Measurements from ENCODE around the gene ESPN. TPM values are rescaled to one million over a fixed set of nuclear protein-coding genes. Genes with fewer than 3 reads are reported as not detected.

ESPN gene
- polyA plus RNA-seq, 4 donors: 83.5 to 356 (median 285) TPM

DNA sequence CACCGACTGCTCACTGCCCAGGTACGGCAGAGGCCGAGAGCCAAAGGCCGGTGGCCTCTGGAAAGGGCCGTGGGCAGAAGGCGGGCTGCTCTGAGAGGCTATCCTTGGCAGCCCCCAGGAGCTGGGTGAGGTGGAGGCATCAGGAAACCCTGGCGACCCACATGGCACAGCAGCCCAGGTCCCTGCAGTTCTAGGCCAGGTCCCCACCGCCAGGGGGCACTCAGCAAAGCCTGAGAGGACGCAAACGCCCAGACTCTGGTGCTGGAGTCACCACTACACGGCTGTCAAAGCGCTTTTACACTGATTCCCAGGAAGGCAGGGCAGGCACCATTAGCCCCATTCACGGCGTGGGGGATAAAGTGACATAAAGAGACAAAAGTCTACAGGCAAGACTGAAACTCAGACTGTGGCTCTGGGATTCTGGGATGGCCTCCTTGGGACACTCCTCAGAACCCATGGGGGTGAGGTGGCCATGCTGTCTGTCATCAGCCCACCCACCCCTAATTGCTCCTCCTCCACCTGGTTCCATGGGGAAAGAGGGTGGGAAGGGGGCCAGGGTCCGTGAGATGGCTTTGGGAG, 61.9 kb downstream of the ESPN start:
- Histone ChIP-seq H3K4me1 (ENCODE audit: control insufficient read depth in 3 of 3, insufficient read depth in 2 of 3, low read depth in 1 of 3, low read length in 2 of 3) (peaks cover 0 to 41% (median 0%) of the 10 kb centered on the region in 3 donors), H3K27ac (ENCODE audit: low read depth in 1 of 3, low read length in 2 of 3) (no peak overlapping the region), H3K27me3 (ENCODE audit: control insufficient read depth in 3 of 3, insufficient read depth in 3 of 3, low read length in 3 of 3) (peaks cover 0 to 13% (median 7%) of the 10 kb centered on the region in 3 donors), H3K9me3 (ENCODE audit: control insufficient read depth in 2 of 2, insufficient read depth in 1 of 2, low read depth in 1 of 2, low read length in 1 of 2) (no peaks in the 10 kb centered on the region), H3K4me3 (ENCODE audit: low read depth in 1 of 3, low read length in 3 of 3) (peak overlapping the region in 1 of 3 donors; percentile 41), H3K36me3 (ENCODE audit: control insufficient read depth in 3 of 3, insufficient read depth in 2 of 3, low read depth in 1 of 3, low read length in 3 of 3) (no peaks in the 10 kb centered on the region)
- WGBS, 3 donors: 0 to 5% (median 2%) methylated on average over 15 of the region's 15 CpGs
- peak; percentile 87 to 92 for DNase-seq
- no peak for FAIRE-seq

DNA sequence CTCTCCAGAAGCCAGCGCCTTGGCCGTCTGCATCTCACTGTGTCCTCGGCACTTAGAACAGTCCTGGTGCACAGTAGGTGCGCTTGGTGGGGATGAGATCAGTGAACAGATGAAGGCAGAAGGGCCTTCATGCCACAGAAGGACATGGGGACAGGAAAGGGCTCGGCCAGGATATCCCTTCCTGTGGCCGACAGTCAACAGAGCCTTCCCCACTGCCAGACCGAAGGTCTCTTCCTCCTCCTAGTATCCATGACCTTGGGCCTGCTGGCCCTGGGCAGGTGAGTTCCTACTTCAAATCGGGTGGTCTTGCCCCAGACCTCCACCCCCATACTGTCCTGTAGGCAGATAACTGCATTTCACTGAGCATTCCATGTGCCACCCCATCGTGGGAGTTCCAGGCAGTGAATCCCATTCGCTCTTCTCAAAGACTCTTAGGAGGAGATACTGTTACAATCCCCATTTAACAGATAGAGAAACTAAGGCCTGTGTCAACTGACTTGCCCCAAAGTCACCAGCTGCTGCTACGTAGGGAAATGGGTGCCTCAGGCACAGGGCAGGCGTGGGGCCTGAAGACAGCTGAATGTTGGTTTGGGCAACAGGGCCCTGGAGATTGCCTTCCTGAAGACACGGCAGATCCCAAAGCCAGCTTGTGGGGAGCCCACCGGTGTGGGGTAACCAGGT, 63.4 kb downstream of the ESPN start:
- Histone ChIP-seq H3K27me3 (ENCODE audit: control insufficient read depth in 3 of 3, insufficient read depth in 3 of 3, low read length in 3 of 3) (peaks cover 0 to 13% (median 7%) of the 10 kb centered on the region in 3 donors), H3K9me3 (ENCODE audit: control insufficient read depth in 2 of 2, insufficient read depth in 1 of 2, low read depth in 1 of 2, low read length in 1 of 2) (no peaks in the 10 kb centered on the region), H3K4me3 (ENCODE audit: low read depth in 1 of 3, low read length in 3 of 3) (no peak overlapping the region), H3K36me3 (ENCODE audit: control insufficient read depth in 3 of 3, insufficient read depth in 2 of 3, low read depth in 1 of 3, low read length in 3 of 3) (no peaks in the 10 kb centered on the region), H3K4me1 (ENCODE audit: control insufficient read depth in 3 of 3, insufficient read depth in 2 of 3, low read depth in 1 of 3, low read length in 2 of 3) (peaks cover 0 to 40% (median 0%) of the 10 kb centered on the region in 3 donors), H3K27ac (ENCODE audit: low read depth in 1 of 3, low read length in 2 of 3) (no peak overlapping the region)
- DNase-seq (no peak), FAIRE-seq (no peak)
- WGBS, 3 donors: 83 to 89% (median 85%) methylated on average over 14 of the region's 14 CpGs

DNA sequence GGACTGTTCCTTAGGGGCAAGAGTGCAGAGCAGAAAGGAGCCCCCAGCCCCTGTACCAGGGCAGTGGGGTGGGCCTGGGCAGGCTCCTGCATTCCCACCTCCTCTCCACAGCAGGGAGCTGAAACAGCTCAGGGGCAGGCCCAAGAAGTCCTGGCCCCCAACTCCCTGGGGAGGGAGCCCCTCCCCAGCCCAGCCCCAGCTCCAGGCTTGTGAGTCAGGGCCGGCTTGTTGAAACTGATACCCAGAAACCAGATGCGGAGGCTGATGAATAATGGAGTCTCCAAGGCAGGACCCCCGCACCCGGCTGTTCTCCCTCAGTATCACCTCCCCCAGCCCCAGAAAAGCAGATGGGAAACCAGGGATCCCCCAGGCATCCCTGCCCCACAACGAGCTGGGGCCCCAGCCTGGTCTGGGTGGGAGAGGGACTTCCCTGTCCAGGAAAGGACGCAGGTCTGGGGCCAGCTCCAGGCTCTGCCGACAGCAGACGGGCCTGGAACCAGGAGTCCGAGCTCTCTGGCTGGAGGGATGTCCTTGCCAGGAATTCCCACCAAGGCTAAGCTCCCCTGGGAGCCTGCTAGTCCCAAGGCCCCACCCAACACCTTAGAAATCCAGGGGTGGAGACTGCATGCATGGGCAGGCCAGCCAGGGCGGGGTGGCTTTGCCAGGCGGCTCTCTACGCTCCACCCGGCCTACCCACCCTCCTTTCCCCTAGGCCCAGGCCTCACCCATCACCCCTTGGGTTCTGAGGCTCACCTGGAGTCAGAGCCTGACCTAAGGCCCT, 64.2 kb downstream of the ESPN start:
- Histone ChIP-seq H3K27ac (ENCODE audit: low read depth in 1 of 3, low read length in 2 of 3) (no peak overlapping the region), H3K9me3 (ENCODE audit: control insufficient read depth in 2 of 2, insufficient read depth in 1 of 2, low read depth in 1 of 2, low read length in 1 of 2) (no peaks in the 10 kb centered on the region), H3K4me3 (ENCODE audit: low read depth in 1 of 3, low read length in 3 of 3) (no peak overlapping the region), H3K27me3 (ENCODE audit: control insufficient read depth in 3 of 3, insufficient read depth in 3 of 3, low read length in 3 of 3) (peaks cover 0 to 13% (median 7%) of the 10 kb centered on the region in 3 donors), H3K4me1 (ENCODE audit: control insufficient read depth in 3 of 3, insufficient read depth in 2 of 3, low read depth in 1 of 3, low read length in 2 of 3) (peaks cover 0 to 34% (median 0%) of the 10 kb centered on the region in 3 donors), H3K36me3 (ENCODE audit: control insufficient read depth in 3 of 3, insufficient read depth in 2 of 3, low read depth in 1 of 3, low read length in 3 of 3) (no peaks in the 10 kb centered on the region)
- DNase-seq (peak; percentile 24 to 46), FAIRE-seq (no peak)
- WGBS, 3 donors: 62 to 76% (median 70%) methylated on average over 13 of the region's 13 CpGs

DNA sequence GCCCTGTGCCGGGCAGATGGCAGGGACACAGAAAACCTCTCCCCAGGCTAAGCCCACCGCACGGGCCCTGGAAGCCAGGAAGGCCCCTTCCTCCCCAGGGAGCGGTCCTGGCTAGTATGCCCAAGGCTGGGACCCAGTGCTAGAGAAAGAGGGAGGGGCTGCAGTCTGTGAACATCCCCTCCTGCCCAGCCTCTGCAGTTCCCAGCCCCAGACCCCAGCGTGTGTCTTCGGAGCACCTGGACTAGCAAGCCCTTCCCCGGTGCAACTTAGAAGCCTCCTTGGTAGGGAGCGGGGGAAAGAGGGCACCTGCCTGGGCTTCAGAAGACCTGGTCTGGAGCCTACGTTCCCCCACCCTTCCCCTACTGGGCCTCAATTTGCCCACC, 64.8 kb downstream of the ESPN start:
- WGBS, 3 donors: 54 to 76% (median 68%) methylated on average over 9 of the region's 9 CpGs
- H3K4me3 ChIP-seq (ENCODE audit: low read depth in 1 of 3, low read length in 3 of 3): no peak overlapping the region
- FAIRE-seq: no peak

DNA sequence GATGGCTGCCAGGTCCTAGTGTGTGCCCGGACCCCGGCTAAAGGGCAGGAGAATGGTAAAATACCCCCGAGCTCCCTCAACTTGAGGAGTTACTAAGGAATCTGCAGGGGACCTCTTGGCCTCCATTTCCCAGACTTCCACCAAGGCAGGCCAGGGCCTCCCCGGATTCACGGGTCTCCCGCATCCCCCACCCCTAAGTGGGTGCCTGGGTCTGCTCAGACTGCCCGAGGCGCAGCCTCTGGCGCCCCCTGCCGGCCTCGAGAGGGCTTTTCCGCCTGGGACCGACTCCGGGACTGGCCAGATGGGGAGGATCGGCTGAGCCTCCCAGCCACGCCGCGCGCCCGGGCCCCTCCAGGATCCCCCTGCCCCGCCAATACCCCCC, 65.2 kb downstream of the ESPN start:
- FAIRE-seq (no peak), DNase-seq (peak; percentile 74 to 89)
- H3K27me3 ChIP-seq (ENCODE audit: control insufficient read depth in 3 of 3, insufficient read depth in 3 of 3, low read length in 3 of 3): peaks cover 0 to 9% (median 3%) of the 10 kb centered on the region in 3 donors
- WGBS, 3 donors: 10 to 12% (median 11%) methylated on average over 21 of the region's 21 CpGs
- peaks cover 0 to 27% (median 0%) of the 10 kb centered on the region in 3 donors for H3K4me1 ChIP-seq (ENCODE audit: control insufficient read depth in 3 of 3, insufficient read depth in 2 of 3, low read depth in 1 of 3, low read length in 2 of 3)
- H3K36me3 ChIP-seq (ENCODE audit: control insufficient read depth in 3 of 3, insufficient read depth in 2 of 3, low read depth in 1 of 3, low read length in 3 of 3): no peaks in the 10 kb centered on the region
- peak overlapping the region; percentile 51 to 81 (median 66) for H3K4me3 ChIP-seq (ENCODE audit: low read depth in 1 of 3, low read length in 3 of 3)
- H3K9me3 ChIP-seq (ENCODE audit: control insufficient read depth in 2 of 2, insufficient read depth in 1 of 2, low read depth in 1 of 2, low read length in 1 of 2): no peaks in the 10 kb centered on the region
- H3K27ac ChIP-seq (ENCODE audit: low read depth in 1 of 3, low read length in 2 of 3): peak overlapping the region in 1 of 3 donors; percentile 84

More for the DNA sequence above, 64.8 kb downstream of the ESPN start:
- Histone ChIP-seq H3K4me1 (ENCODE audit: control insufficient read depth in 3 of 3, insufficient read depth in 2 of 3, low read depth in 1 of 3, low read length in 2 of 3) (peaks cover 0 to 31% (median 0%) of the 10 kb centered on the region in 3 donors), H3K9me3 (ENCODE audit: control insufficient read depth in 2 of 2, insufficient read depth in 1 of 2, low read depth in 1 of 2, low read length in 1 of 2) (no peaks in the 10 kb centered on the region), H3K27me3 (ENCODE audit: control insufficient read depth in 3 of 3, insufficient read depth in 3 of 3, low read length in 3 of 3) (peaks cover 0 to 13% (median 7%) of the 10 kb centered on the region in 3 donors), H3K27ac (ENCODE audit: low read depth in 1 of 3, low read length in 2 of 3) (no peak overlapping the region), H3K36me3 (ENCODE audit: control insufficient read depth in 3 of 3, insufficient read depth in 2 of 3, low read depth in 1 of 3, low read length in 3 of 3) (no peaks in the 10 kb centered on the region)
- DNase-seq: no peak

DNA sequence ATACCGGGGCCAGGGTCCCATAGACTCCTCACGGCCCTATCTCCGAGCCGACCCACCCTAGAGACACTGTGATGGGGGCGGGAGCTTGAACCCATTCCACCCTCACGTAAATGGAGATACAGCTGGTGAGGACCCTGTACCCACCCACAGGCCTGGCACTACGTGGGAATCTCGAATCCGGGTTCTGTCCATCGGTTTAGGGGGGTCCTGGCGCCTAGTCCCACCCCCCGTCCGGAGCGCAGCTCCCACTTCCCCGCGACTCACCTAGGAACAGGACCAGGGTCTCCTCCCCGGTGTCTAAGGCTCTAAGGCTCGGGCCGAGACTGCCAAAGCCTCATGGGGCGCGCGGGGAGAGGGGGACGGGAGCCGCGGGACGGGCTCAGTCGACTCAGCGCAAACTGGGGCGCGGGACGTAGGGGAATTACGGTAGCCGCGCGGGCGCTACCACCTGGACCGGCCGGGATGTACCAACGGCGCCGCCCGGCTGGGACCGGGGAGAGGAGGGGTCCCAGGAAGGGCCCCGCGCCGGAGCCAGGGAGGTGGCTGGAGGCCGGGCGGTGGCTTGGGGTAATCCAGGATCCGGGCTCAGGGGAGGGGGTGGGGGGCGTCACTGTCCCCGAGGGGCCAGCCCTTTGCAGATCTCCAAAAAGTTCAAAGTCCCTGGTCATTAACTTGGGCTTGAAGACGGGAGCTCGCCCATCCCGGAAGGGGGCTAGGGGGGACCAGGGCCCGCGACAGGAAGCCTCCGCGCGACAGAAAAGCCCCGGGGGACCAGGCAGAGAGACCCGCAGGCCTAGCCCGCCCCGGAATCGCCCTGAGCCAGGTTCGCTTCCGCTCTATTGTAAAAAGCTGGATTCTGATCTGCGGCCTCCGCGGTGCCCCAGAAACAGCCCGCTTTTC, 65.9 kb downstream of the ESPN start:
- H3K9me3 ChIP-seq (ENCODE audit: control insufficient read depth in 2 of 2, insufficient read depth in 1 of 2, low read depth in 1 of 2, low read length in 1 of 2): no peaks in the 10 kb centered on the region
- peaks cover 0 to 6% (median 0%) of the 10 kb centered on the region in 3 donors for H3K27me3 ChIP-seq (ENCODE audit: control insufficient read depth in 3 of 3, insufficient read depth in 3 of 3, low read length in 3 of 3)
- DNase-seq (peak; percentile 72 to 90), FAIRE-seq (no peak)
- peak overlapping the region; percentile 51 to 81 (median 66) for H3K4me3 ChIP-seq (ENCODE audit: low read depth in 1 of 3, low read length in 3 of 3)
- H3K36me3 ChIP-seq (ENCODE audit: control insufficient read depth in 3 of 3, insufficient read depth in 2 of 3, low read depth in 1 of 3, low read length in 3 of 3): no peaks in the 10 kb centered on the region
- peak overlapping the region; percentile 18 to 84 (median 26) for H3K27ac ChIP-seq (ENCODE audit: low read depth in 1 of 3, low read length in 2 of 3)
- WGBS, 3 donors: 1 to 2% (median 1%) methylated on average over 64 to 70 of the region's 70 CpGs
- peaks cover 0 to 24% (median 0%) of the 10 kb centered on the region in 3 donors for H3K4me1 ChIP-seq (ENCODE audit: control insufficient read depth in 3 of 3, insufficient read depth in 2 of 3, low read depth in 1 of 3, low read length in 2 of 3)

DNA sequence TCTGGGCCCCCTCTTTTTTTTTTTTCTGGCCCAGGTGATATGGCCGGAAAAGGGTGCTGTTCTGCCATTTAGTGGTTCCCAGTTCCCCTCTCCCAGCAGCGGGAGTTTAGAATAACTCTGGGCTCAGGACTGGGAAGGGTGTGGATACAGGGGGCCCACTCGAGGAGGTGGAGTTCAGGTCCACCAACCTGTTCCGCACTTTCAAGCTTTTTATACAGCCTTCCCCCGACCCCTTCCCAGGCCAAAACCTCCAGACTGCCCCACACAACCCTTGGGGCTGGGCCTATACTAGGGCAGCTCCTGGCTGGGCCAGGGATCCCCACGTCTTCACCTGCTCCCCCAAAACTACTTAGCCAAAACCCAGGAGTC, 66.5 kb downstream of the ESPN start:
- no peak for DNase-seq
- 17 to 44% (median 27%) methylated on average over 6 of the region's 6 CpGs for WGBS, 3 donors
- FAIRE-seq: no peak
- peak overlapping the region; percentile 51 to 81 (median 66) for H3K4me3 ChIP-seq (ENCODE audit: low read depth in 1 of 3, low read length in 3 of 3)
- H3K36me3 ChIP-seq (ENCODE audit: control insufficient read depth in 3 of 3, insufficient read depth in 2 of 3, low read depth in 1 of 3, low read length in 3 of 3): no peaks in the 10 kb centered on the region
- H3K27me3 ChIP-seq (ENCODE audit: control insufficient read depth in 3 of 3, insufficient read depth in 3 of 3, low read length in 3 of 3): peaks cover 0 to under 1% (median 0%) of the 10 kb centered on the region in 3 donors
- H3K9me3 ChIP-seq (ENCODE audit: control insufficient read depth in 2 of 2, insufficient read depth in 1 of 2, low read depth in 1 of 2, low read length in 1 of 2): no peaks in the 10 kb centered on the region
- H3K4me1 ChIP-seq (ENCODE audit: control insufficient read depth in 3 of 3, insufficient read depth in 2 of 3, low read depth in 1 of 3, low read length in 2 of 3): peaks cover 0 to 21% (median 0%) of the 10 kb centered on the region in 3 donors
- H3K27ac ChIP-seq (ENCODE audit: low read depth in 1 of 3, low read length in 2 of 3): peak overlapping the region in 2 of 3 donors; percentile 26 to 84
